HG02623 (cell line): ENCODE data around the gene EEF2K.
A peak's percentile ranks its signal among the peaks of the same experiment; 100 is the strongest.
"Not testable (repeated sequence)": the region's sequence is repeated elsewhere in the genome, so short reads cannot be mapped to it uniquely, and the experiment has no call there.

ENCODE experiments used
- ATAC-seq: cut with Tn5 transposase; IDR thresholded peaks from one replicate; pipeline ENCODE4 v1.9.1; 2021; ENCODE audit warnings: moderate library complexity; ENCODE audit not compliant: unreplicated experiment

The EEF2K gene

GRCh38 chr16:22291860-22292318 lies 85.8 kb downstream of the EEF2K start:
- no peak for ATAC-seq

- ATAC-seq: no peak
Observed at GRCh38 chr16:22292320-22292719, 86.2 kb downstream of the EEF2K start.

- no peak for ATAC-seq
Observed at GRCh38 chr16:22293137-22294106, 87.3 kb downstream of the EEF2K start.

- ATAC-seq: no peak
Observed at GRCh38 chr16:22296225-22297113, 90.4 kb downstream of the EEF2K start.

- ATAC-seq: peak; percentile 84
Observed at GRCh38 chr16:22297114-22297870, 91.2 kb downstream of the EEF2K start, which contains the start of gene POLR3E. Gene POLR3E (plus strand): TSS chr16:22297409. CDS start chr16:22302969, 5,560 bp downstream.

GRCh38 chr16:22297871-22298733 lies 92.0 kb downstream of the EEF2K start:
- peak; percentile 30 for ATAC-seq

GRCh38 chr16:22299036-22299435 lies 93.0 kb downstream of the EEF2K start:
- no peak for ATAC-seq

GRCh38 chr16:22300427-22301071 lies 94.5 kb downstream of the EEF2K start:
- ATAC-seq: no peak

GRCh38 chr16:22301423-22301822 lies 95.3 kb downstream of the EEF2K start:
- not testable (repeated sequence) for ATAC-seq

- no peak for ATAC-seq
Observed at GRCh38 chr16:22302776-22303363, 96.8 kb downstream of the EEF2K start.

- no peak for ATAC-seq
Observed at GRCh38 chr16:22304411-22304810, 98.3 kb downstream of the EEF2K start.

GRCh38 chr16:22306788-22307187 lies 100.7 kb downstream of the EEF2K start:
- ATAC-seq: no peak

GRCh38 chr16:22307838-22308237 lies 101.8 kb downstream of the EEF2K start:
- no peak for ATAC-seq

GRCh38 chr16:22308824-22309520 lies 102.9 kb downstream of the EEF2K start:
- no peak for ATAC-seq

- no peak for ATAC-seq
Observed at GRCh38 chr16:22311520-22311919, 105.4 kb downstream of the EEF2K start.

- no peak for ATAC-seq
Observed at GRCh38 chr16:22312897-22313781, 107.1 kb downstream of the EEF2K start.

GRCh38 chr16:22313876-22314470 lies 107.9 kb downstream of the EEF2K start:
- no peak for ATAC-seq
